HG03159 (cell line): Measurements from ENCODE around the gene PPIP5K1.
A peak's percentile ranks its signal among the peaks of the same experiment; 100 is the strongest.

ENCODE experiments used
- ATAC-seq: cut with Tn5 transposase; IDR thresholded peaks from one replicate; pipeline ENCODE4 v1.9.1; 2021; ENCODE audit warnings: mild to moderate bottlenecking, moderate library complexity; ENCODE audit not compliant: unreplicated experiment

Gene PPIP5K1

GRCh38 chr15:43519196-43519595 is 70.8 kb downstream of the PPIP5K1 start:
- ATAC-seq, result no peak

DNA sequence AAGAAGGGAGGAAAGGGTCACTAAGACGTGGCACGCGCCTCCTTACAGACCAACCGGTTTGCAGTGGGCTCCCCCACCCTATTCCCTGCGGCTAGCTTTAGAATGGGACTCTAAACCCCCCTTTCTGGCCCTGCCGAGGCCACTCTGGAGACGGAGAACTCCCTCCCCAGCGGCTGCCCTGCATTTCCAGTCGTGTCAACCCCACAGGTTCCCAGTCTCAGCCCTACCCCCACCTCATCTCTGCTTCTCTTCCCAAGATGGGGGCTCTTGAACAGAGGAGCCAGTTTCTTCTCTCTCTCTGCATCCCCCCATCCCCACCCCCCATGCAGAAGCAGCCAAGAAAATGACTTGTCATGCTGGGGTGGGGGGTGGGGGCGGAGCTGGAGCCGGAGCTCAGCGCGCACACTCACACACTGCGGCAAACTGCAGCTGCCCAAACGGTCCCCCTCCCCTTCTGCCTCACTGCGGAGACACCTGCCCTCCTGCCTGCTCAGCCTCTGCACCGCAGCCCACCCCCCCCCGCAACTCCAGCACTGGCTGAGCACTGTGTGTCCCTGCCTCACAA is 71.7 kb downstream of the PPIP5K1 start:
- no peak for ATAC-seq

- no peak for ATAC-seq
Measured at GRCh38 chr15:43517354-43518196, 72.4 kb downstream of the PPIP5K1 start, which contains the start of gene MAP1A. TSS of gene MAP1A (plus strand) at chr15:43517608. CDS start at chr15:43521474, 3,866 bp downstream.

DNA sequence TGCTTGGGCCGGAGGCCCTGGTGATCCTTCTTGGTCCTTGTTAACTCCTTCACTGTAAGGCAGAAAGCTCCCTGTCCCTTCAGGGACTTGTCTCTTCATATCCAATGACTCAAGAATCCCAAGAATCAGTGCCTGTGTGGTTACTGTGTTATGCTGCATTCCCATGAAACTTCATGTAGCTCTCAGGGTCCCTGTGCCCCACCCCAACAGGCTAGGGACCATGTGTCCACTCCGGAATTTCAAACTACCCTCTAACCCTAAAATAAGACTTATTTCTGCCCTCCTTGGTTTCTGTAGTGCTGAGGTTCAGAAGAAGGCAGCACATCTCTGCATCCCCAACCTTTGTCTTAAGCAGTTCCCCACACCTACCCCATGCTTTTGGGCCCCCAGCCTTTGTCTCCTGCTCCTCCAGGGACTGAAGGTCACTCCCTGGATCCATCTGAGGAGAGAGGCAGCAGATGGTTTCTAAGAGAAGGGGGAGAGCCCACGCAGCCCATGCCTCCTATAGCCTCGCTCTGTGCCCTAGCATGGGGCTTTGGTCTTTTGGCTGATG is 73.1 kb downstream of the PPIP5K1 start:
- no peak for ATAC-seq

GRCh38 chr15:43516185-43516584 is 73.8 kb downstream of the PPIP5K1 start:
- ATAC-seq, result no peak

DNA sequence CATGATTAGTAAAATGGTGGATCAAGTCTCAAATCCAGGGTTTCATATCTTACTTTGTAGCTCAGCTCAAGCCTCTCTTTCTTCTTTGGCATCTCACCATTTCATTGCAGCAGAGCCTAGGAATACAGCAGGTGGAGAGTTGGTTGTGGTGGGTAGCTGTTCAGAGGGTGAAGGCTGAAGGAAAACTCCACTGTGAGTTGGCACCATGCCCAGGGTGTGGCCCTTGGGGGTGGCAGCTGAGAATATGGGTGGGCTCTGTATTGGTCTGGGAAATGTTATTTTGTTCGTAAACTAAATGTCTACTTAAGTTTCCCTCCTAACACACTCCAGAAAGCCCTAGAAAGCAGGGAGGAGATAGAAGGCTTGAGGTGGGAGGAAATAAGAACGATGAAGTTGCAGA is 74.3 kb downstream of the PPIP5K1 start:
- ATAC-seq, result no peak

DNA sequence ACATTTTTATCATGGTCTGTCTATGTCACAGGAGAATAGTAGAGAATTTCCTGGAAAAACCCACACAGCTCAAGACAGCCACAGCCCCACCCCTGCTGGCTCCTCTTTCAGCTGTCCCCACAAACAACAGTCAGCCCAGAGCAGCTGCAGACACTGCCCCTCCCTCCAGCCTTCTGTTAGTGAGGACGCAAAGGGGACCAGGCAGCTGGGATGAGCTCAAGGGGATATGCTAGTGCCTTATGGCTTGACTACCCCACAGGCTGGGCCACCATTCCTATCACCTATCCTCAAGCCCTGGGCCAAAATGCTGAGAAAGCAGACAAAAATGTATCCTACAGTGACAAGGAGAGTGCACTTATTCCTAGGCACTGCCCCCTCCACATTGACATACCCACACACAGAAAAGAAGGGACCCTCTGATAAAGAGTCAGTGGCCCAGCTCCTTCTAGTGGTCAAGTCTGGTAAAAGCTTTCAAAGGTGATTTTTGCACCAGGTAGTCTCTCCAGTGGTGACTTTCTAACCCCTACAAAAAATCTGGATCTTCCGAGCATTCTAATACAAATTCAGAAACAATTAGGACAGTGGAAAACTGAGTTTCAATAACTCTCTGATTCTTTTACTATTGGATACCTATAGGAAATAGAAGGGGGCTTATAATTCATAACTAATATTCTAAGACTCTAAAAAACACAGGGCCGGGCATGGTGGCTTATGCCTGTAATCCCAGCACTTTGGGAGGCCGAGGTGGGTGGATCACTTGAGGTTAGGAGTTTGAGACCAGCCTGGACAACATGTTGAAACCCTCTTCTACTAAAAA is 75.6 kb downstream of the PPIP5K1 start:
- ATAC-seq, result no peak

DNA sequence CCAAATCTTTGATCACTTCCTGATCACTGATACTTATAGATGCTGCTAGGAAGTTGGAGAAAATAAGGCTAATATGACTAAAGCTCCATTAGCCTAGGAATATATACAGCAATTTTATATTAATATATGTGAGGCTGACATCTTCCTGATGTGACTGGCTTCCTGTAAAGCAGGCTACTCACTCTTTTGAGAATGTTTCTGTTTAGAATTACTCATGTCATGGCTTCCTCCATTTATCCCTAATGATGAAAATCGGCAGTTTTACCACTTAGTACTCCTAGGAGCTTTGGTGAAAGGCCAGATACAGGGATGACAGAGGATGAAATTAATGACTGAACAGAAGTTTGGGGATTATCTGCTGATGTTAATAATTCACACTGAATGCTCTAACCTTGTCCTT is 76.5 kb downstream of the PPIP5K1 start:
- ATAC-seq, result no peak

DNA sequence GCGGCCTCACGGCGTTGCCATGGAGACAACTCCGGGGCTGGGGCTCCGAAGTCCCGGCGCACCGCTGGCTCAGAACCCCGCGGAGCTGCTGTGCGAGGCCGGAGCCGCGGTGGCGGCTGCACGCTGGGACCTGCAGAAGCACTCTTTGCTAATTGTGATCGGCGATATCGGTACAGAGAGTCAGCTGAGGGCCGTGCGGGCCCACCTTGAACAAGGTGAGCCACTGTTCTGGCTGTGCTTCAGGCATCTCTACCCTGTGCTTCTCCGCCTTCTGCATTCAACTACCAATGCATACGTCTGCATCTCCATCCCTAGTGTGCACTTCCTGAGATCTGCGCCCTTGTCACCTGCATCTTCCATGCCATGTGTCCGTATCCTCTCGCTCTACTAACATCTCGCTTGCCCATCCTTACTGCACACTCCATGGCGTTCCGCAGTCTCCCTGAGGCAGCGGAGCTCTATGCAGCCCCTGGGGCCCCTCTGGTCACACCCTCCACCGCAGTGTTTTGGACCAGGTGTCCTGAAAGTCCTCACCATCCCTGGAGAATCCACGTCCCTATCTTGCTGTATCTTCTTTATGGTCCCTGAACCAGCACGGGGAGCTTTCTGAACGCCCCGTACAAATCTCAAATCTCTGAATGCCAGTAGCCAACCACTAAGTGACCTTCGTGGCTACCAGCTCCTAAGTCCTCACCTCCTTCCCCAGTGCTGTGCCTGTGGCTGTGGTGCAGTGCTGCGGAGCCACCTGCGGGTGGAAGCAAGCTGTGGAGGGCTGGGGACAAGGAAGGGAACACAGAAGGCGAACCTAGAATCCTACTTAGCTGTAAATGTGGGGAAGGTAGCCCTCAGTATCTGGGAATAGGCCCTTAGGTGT is 78.8 kb downstream of the PPIP5K1 start:
- ATAC-seq, result no peak

DNA sequence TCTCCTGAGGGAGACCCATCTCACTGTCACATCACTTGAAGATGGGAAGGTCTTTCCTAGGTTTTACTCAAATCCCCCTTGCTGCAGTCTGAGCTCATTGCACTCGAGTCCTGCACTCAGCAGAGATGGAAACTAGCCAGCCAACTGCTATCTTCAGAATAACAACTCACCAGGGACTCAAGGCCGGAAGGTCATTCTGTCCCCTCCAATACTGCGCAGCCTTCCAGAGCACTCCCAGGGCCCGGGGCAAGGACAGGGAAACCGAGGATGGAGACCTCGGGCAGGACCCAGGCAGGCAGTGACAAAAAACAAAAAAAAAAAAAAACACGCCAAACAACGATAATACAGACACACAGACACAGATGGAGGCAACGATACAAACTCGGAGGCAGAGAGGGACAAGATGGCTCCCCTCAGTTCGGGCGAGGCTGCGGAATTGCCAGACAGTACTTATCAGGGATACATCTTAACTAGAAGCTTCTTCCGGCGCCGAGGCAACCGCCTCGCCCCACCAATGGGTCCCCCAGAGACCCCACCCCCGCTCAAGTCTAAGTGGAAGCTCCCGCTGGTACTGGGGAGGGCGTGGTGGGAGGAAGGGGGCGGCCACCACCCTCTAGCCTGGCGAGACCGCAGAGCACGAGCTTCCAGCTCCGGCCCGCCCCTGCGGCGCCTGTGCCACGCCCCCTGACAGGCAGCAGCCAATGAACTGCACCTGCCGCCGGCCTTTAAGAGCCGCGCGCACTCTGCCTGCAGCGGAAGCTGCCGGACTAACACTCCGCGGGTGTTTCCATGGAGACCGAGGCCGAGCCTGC is 79.6 kb downstream of the PPIP5K1 start:
- ATAC-seq, result peak; percentile 94

- ATAC-seq, result no peak
Measured at GRCh38 chr15:43509660-43510199, 80.3 kb downstream of the PPIP5K1 start.

DNA sequence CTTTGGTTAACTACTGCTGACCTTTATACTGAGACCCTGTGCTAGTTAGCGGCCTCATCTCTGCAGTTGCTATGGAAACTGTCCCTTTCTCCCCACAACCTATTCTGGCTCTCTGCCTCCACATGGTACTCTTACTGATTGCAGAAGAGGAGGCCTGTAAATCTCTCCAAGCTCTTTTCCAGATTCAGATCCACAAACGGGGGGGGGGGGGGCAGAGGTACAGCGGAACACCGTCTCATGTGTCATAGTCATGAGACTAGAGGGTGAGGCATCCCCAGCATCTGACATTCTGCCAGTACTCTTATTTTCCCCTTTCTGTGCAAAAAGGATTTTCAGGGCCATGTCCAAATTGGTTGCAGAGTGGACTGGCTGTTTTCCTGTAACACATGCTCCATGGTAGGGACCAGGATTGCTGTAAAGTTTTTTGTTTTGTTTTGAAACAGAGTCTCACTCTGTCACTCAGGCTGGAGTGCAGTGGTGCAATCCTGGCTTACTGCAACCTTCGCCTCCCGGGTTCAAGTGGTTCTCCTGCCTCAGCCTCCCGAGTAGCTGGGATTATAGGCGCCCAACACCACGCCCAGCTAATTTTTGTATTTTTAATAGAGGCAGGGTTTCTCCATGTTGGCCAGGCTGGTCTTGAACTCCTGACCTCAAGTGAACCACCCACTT is 80.9 kb downstream of the PPIP5K1 start:
- no peak for ATAC-seq

- no peak for ATAC-seq
Measured at GRCh38 chr15:43508421-43508820, 81.6 kb downstream of the PPIP5K1 start.

DNA sequence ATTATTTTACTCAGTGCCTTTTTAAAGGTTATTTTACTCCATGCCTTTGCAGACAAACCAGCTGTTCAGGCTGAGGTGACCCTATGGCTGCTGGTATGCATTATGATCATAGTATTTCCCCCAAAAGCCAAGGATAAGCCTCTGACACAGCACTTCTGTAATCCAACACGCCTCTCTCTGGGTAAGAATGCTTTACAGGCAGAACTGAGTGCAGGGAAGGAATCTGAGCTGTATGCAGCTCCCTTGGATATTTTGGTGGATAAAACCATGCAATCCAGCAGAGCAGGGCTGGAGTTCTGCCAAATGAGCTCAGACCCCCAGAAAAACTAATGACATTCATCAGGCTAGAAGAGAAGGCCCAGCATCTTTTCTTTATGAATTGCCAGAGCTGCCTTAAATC is 84.3 kb downstream of the PPIP5K1 start:
- no peak for ATAC-seq

- no peak for ATAC-seq
Measured at GRCh38 chr15:43499635-43500034, 90.4 kb downstream of the PPIP5K1 start.

GRCh38 chr15:43498990-43499389 is 91.0 kb downstream of the PPIP5K1 start:
- no peak for ATAC-seq

GRCh38 chr15:43493703-43494472 is 96.1 kb downstream of the PPIP5K1 start:
- ATAC-seq, result no peak
